ENCODE measurements around the gene SMPD1.

SMPD1 gene

GRCh38 chr11:6365659-6366058 lies 24.6 kb upstream of the SMPD1 start:
- no peak overlapping the region for H3K4me3 ChIP-seq (ENCODE audit: low read depth, low read length)
- TF ChIP-seq CTCF (IDR thresholded peaks at IDR 0.05; ENCODE audit: low read depth, low read length): no peak

GRCh38 chr11:6371825-6372224 lies 18.4 kb upstream of the SMPD1 start:
- TF ChIP-seq CTCF (IDR thresholded peaks at IDR 0.05; ENCODE audit: low read depth, low read length): no peak
- no peak overlapping the region for H3K4me3 ChIP-seq (ENCODE audit: low read depth, low read length)

GRCh38 chr11:6377902-6378639 lies 12.2 kb upstream of the SMPD1 start:
- no peak overlapping the region for H3K4me3 ChIP-seq (ENCODE audit: low read depth, low read length)
- TF ChIP-seq CTCF (IDR thresholded peaks at IDR 0.05; ENCODE audit: low read depth, low read length): no peak

GRCh38 chr11:6378640-6378989 lies 11.7 kb upstream of the SMPD1 start:
- H3K4me3 ChIP-seq (ENCODE audit: low read depth, low read length): no peak overlapping the region
- no peak for TF ChIP-seq CTCF (IDR thresholded peaks at IDR 0.05; ENCODE audit: low read depth, low read length)

- TF ChIP-seq CTCF (IDR thresholded peaks at IDR 0.05; ENCODE audit: low read depth, low read length): no peak
- H3K4me3 ChIP-seq (ENCODE audit: low read depth, low read length): no peak overlapping the region
These were observed 5.1 kb upstream of the SMPD1 start for GRCh38 chr11:6385046-6385777.

GRCh38 chr11:6387811-6388599 lies 2.3 kb upstream of the SMPD1 start:
- H3K4me3 ChIP-seq (ENCODE audit: low read depth, low read length): no peak overlapping the region
- TF ChIP-seq CTCF (IDR thresholded peaks at IDR 0.05; ENCODE audit: low read depth, low read length): no peak

- TF ChIP-seq CTCF (IDR thresholded peaks at IDR 0.05; ENCODE audit: low read depth, low read length): no peak
- no peak overlapping the region for H3K4me3 ChIP-seq (ENCODE audit: low read depth, low read length)
These were observed 1.5 kb upstream of the SMPD1 start for GRCh38 chr11:6388748-6389147.
